ENCODE results near the gene ZNF582.
"Not testable (repeated sequence)": the region's sequence is repeated elsewhere in the genome, so short reads cannot be mapped to it uniquely, and the experiment has no call there.

The ZNF582 gene

GRCh38 chr19:56350416-56351045 is 42.8 kb downstream of the ZNF582 start:
- no peak for DNase-seq

- no peak for DNase-seq
These were observed 45.0 kb downstream of the ZNF582 start for GRCh38 chr19:56348289-56348877.

GRCh38 chr19:56347163-56347778 is 46.1 kb downstream of the ZNF582 start:
- no peak for DNase-seq

GRCh38 chr19:56341948-56342347 is 51.4 kb downstream of the ZNF582 start:
- DNase-seq = no peak

GRCh38 chr19:56339031-56339430 is 54.3 kb downstream of the ZNF582 start:
- not testable (repeated sequence) for DNase-seq

GRCh38 chr19:56337077-56337476 is 56.3 kb downstream of the ZNF582 start:
- not testable (repeated sequence) for DNase-seq

GRCh38 chr19:56335371-56335770 is 58.0 kb downstream of the ZNF582 start:
- DNase-seq = not testable (repeated sequence)

GRCh38 chr19:56333506-56333905 is 59.8 kb downstream of the ZNF582 start:
- no peak for DNase-seq

Measured in activated CD8-positive, alpha-beta memory T cell treated with anti-CD3 and anti-CD28 coated beads, Interleukin-2, amount 50 U/mL, for 48 hours (primary cell).